H1 (cell line): ENCODE measurements around the gene PARM1. TPM values are rescaled to one million over a fixed set of nuclear protein-coding genes. Genes with fewer than 3 reads are reported as not detected.

Experiments
- CTCF ChIA-PET: fragments of 300-600 bp; sonication (Branson Sonifier 250); formaldehyde crosslinking; loops from one replicate; lab custom pipeline; 2021; ENCODE audit not compliant: partially characterized antibody; lab: Charles Lee
- POLR2A ChIA-PET: fragments of 300-600 bp; sonication (Branson Sonifier 250); formaldehyde crosslinking; loops from one replicate; lab custom pipeline; 2021; ENCODE audit warnings: inconsistent platforms; ENCODE audit not compliant: partially characterized antibody; lab: Charles Lee
- DNase-seq, 2 experiments: peaks; one replicate each; pipeline versions ENCODE4 v3.0.0 to v3.0.0-alpha.2; 2010 to 2022; ENCODE audit warnings: low spot score in 2 of 2, low read depth in 1 of 2, mixed read lengths in 1 of 2
- FAIRE-seq: peaks from 2 replicates; lab custom pipeline; 2011; peaks lifted over from hg19 to GRCh38; lab: Jason Lieb, UNC
- H2AFZ ChIP-seq: 2 replicates; pipeline ENCODE4 v1.8.1; 2012; ENCODE audit warnings: low read length, inconsistent platforms
- H2AK5ac ChIP-seq: 2 replicates; pipeline ENCODE4 v1.6.1; 2013; ENCODE audit warnings: low read depth, low read length
- H2BK120ac ChIP-seq: replicated peaks from 2 replicates; pipeline ENCODE3; 2013; ENCODE audit warnings: low read depth, low read length, inconsistent platforms
- H2BK12ac ChIP-seq: 2 replicates; pipeline ENCODE4 v1.6.1; 2013; ENCODE audit warnings: low read depth, low read length
- H2BK15ac ChIP-seq: 2 replicates; pipeline ENCODE4 v1.6.1; 2013; ENCODE audit warnings: low read length
- H2BK20ac ChIP-seq: 2 replicates; pipeline ENCODE4 v1.6.1; 2013; ENCODE audit warnings: low read length
- H2BK5ac ChIP-seq: 2 replicates; pipeline ENCODE4 v1.6.1; 2013; ENCODE audit warnings: low read depth, low read length
- H3K14ac ChIP-seq: 2 replicates; pipeline ENCODE4 v1.6.1; 2013; ENCODE audit warnings: inconsistent platforms; ENCODE audit not compliant: insufficient read length
- H3K18ac ChIP-seq: 2 replicates; pipeline ENCODE4 v1.6.1; 2013; ENCODE audit warnings: low read length; ENCODE audit errors: extremely low read depth
- H3K23ac ChIP-seq: 2 replicates; pipeline ENCODE4 v1.6.1; 2013; ENCODE audit warnings: inconsistent platforms; ENCODE audit not compliant: insufficient read length
- H3K23me2 ChIP-seq: 2 replicates; pipeline ENCODE4 v1.6.1; 2013; ENCODE audit warnings: low read depth, low read length
- H3K27ac ChIP-seq: 2 replicates; pipeline ENCODE4 v1.6.1; 2011; ENCODE audit warnings: low read depth, low read length, inconsistent platforms
- H3K27me3 ChIP-seq, 4 experiments: replicated peaks in 1 of 4; 1 replicate in 1 of 4; 2 replicates in 3 of 4; pipeline versions ENCODE4 v1.6.1 to v1.8.1; 2011 to 2013; ENCODE audit warnings: low read length in 3 of 4, mild to moderate bottlenecking in 3 of 4, inconsistent platforms in 2 of 4, mixed read lengths in 2 of 4, moderate library complexity in 1 of 4; ENCODE audit not compliant: control insufficient read depth in 3 of 4, insufficient read depth in 3 of 4; ENCODE audit errors: extremely low read depth in 1 of 4
- H3K36me3 ChIP-seq, 4 experiments: 2 replicates each; pipeline versions ENCODE4 v1.6.1 to v1.8.1; 2011 to 2013; ENCODE audit warnings: mild to moderate bottlenecking in 4 of 4, low read length in 3 of 4, moderate library complexity in 2 of 4, control low read depth in 1 of 4, inconsistent platforms in 1 of 4; ENCODE audit not compliant: insufficient read depth in 4 of 4, control insufficient read depth in 2 of 4
- H3K4ac ChIP-seq: replicated peaks from 2 replicates; pipeline ENCODE3; 2013; ENCODE audit warnings: low read length, low read depth, mixed read lengths, inconsistent platforms; ENCODE audit not compliant: insufficient read length
- H3K4me1 ChIP-seq, 4 experiments: replicated peaks in 1 of 4; 1 replicate in 1 of 4; 2 replicates in 3 of 4; pipeline versions ENCODE4 v1.6.1 to v1.8.1; 2011 to 2013; ENCODE audit warnings: low read length in 3 of 4, inconsistent platforms in 2 of 4, mixed read lengths in 1 of 4; ENCODE audit not compliant: insufficient read depth in 4 of 4, control insufficient read depth in 3 of 4
- H3K4me2 ChIP-seq, 2 experiments: 2 replicates each; pipeline versions ENCODE4 v1.6.1 to v1.8.1; 2011 to 2013; ENCODE audit warnings: low read depth in 2 of 2, low read length in 2 of 2, control low read depth in 1 of 2, inconsistent platforms in 1 of 2, mild to moderate bottlenecking in 1 of 2; ENCODE audit not compliant: insufficient read depth in 1 of 2
- H3K4me3 ChIP-seq, 4 experiments: fragments of 200-600, 300-600 bp in 1 of 4; sonication (generic), shearing (Covaris generic), sonication (Bioruptor Twin) in 1 of 4; 2 replicates each; pipeline versions ENCODE4 v1.5.1 to v1.8.1; 2011 to 2016; ENCODE audit warnings: low read length in 4 of 4, low read depth in 3 of 4, control low read depth in 2 of 4, inconsistent platforms in 2 of 4, mild to moderate bottlenecking in 2 of 4, mixed read lengths in 1 of 4, moderate library complexity in 1 of 4; ENCODE audit not compliant: insufficient read depth in 2 of 4; ENCODE audit errors: extremely low read depth in 1 of 4
- H3K56ac ChIP-seq: replicated peaks from 2 replicates; pipeline ENCODE3; 2013; ENCODE audit warnings: low read depth, mild to moderate bottlenecking, mixed read lengths, low read length, inconsistent platforms; ENCODE audit not compliant: insufficient read length
- H3K79me1 ChIP-seq: 2 replicates; pipeline ENCODE4 v1.6.1; 2013; ENCODE audit warnings: low read depth, low read length, control low read depth
- H3K79me2 ChIP-seq, 2 experiments: 2 replicates each; pipeline versions ENCODE4 v1.6.1 to v1.8.1; 2012 to 2013; ENCODE audit warnings: low read length in 2 of 2, mild to moderate bottlenecking in 2 of 2, inconsistent platforms in 1 of 2; ENCODE audit not compliant: insufficient read depth in 2 of 2, control insufficient read depth in 1 of 2
- H3K9ac ChIP-seq, 4 experiments: replicated peaks in 1 of 4; 1 replicate in 1 of 4; 2 replicates in 3 of 4; pipeline versions ENCODE4 v1.6.1 to v1.8.1; 2011 to 2013; ENCODE audit warnings: low read depth in 3 of 4, low read length in 3 of 4, control low read depth in 2 of 4, mild to moderate bottlenecking in 2 of 4, moderate library complexity in 2 of 4, inconsistent platforms in 1 of 4; ENCODE audit errors: extremely low read depth in 1 of 4
- H3K9me3 ChIP-seq, 2 experiments: 2 replicates each; pipeline versions ENCODE4 v1.6.1 to v1.8.1; 2012 to 2013; ENCODE audit warnings: mild to moderate bottlenecking in 2 of 2, moderate library complexity in 2 of 2, control low read depth in 1 of 2, inconsistent platforms in 1 of 2, low read depth in 1 of 2, low read length in 1 of 2, mixed read lengths in 1 of 2; ENCODE audit not compliant: insufficient read depth in 2 of 2
- H4K20me1 ChIP-seq, 2 experiments: replicated peaks in 1 of 2; 2 replicates each; pipeline versions ENCODE3 to v1.8.1; 2011 to 2013; ENCODE audit warnings: inconsistent platforms in 2 of 2, low read length in 2 of 2, mild to moderate bottlenecking in 1 of 2; ENCODE audit not compliant: insufficient read depth in 2 of 2, control insufficient read depth in 1 of 2
- H4K5ac ChIP-seq: 2 replicates; pipeline ENCODE4 v1.6.1; 2013; ENCODE audit warnings: low read length, low read depth, mixed read lengths, inconsistent platforms; ENCODE audit not compliant: insufficient read length
- H4K8ac ChIP-seq: 2 replicates; pipeline ENCODE4 v1.8.0; 2013; ENCODE audit warnings: mild to moderate bottlenecking, moderate library complexity, low read length, inconsistent platforms; ENCODE audit not compliant: insufficient read depth; ENCODE audit errors: extremely low read depth
- H4K91ac ChIP-seq: replicated peaks from 2 replicates; pipeline ENCODE3; 2013; ENCODE audit warnings: low read length, mixed read lengths, inconsistent platforms; ENCODE audit not compliant: insufficient read length
- EP300 ChIP-seq, 2 experiments: IDR thresholded peaks; 1 replicate in 1 of 2; 2 replicates in 1 of 2; pipeline ENCODE4 v1.6.1; 2011 to 2012; ENCODE audit warnings: low read depth in 2 of 2, low read length in 2 of 2, mild to moderate bottlenecking in 2 of 2, borderline replicate concordance in 1 of 2, inconsistent platforms in 1 of 2, moderate library complexity in 1 of 2
- PHF8 ChIP-seq: fragments of 200-600 bp; sonication (generic); conservative IDR thresholded peaks from 2 replicates; pipeline ENCODE4 v1.7.1; 2012; ENCODE audit warnings: low read depth, mild to moderate bottlenecking, inconsistent platforms, low read length, moderate library complexity
- WGBS, 2 experiments: shearing (Covaris generic) in 1 of 2; methylation state at CpG; one replicate each; pipeline versions ENCODE4 v1.1.6 to v1.1.7; 2013 to 2015; ENCODE audit warnings: low lambda C conversion rate in 2 of 2, mixed read lengths in 2 of 2, inconsistent platforms in 1 of 2, low coverage in 1 of 2, missing lambda C conversion rate in 1 of 2; ENCODE audit not compliant: insufficient replicate concordance in 2 of 2, insufficient coverage in 1 of 2, insufficient read length in 1 of 2; ENCODE audit errors: extremely low coverage in 1 of 2, missing lambda C conversion rate in 1 of 2; 5-methylcytosine and 5-hydroxymethylcytosine counted together
- polyA plus RNA-seq, 7 experiments: library from polyadenylated mRNA; depleted of rRNA in 3 of 7; stranded (reverse) in 5 of 7; unstranded in 2 of 7; fragments of >200 nt in 5 of 7; fragments of 200-250 nt in 2 of 7; gene quantifications; 1 replicate in 5 of 7; 2 replicates in 1 of 7; 4 replicates in 1 of 7; pipeline versions ENCODE4 v1.2.1 to v1.2.3, GENCODE V29; 2011 to 2013; ENCODE audit warnings: missing spikeins in 2 of 7, mixed read lengths in 2 of 7
- total RNA-seq: library from RNA; stranded (reverse); fragmentation: NEBNext Ultra II Directional; extraction: Animal tissue kit (Norgen Biotek cat#: 25700); gene quantifications from 2 replicates; pipeline ENCODE4 v1.2.1, GENCODE V29; 2021

PARM1 gene
- total and polyA plus RNA-seq, 2 of the 8 experiments (the other 6 are each of a cell fraction or from before 2014, with no cell fraction given) = 2.0 to 5.3 TPM

DNA sequence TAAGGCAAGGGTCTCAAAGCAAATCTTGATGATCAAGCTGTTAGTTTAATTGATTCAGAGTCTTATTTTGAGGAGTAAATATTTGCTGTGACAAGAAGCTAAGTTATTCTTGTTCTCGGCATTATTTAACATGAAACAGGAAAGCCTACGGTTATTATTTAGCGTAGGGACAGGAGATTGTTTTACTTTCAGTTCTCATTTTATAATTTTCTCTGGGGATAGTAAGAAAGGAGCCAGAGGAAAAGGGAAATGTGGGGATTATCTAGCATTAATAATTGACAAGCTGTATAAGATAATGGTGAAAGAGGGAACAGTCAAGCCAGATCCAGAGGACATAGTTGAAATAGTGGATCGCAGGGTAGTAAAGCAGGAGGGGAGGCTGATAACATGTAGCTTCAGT lies 39.7 kb upstream of the PARM1 start:
- 92% methylated on average over 4 of the region's 4 CpGs; no CpG with 5 or more reads in 1 of the 2 experiments for WGBS, 2 experiments
- Histone ChIP-seq H4K5ac (no peak overlapping the region), H3K4me3 (no peak overlapping the region), H2AK5ac (no peak overlapping the region), H3K9ac (no peak overlapping the region), H3K4me1 (no peaks in the 10 kb centered on the region), H2AFZ (no peak overlapping the region), H3K9me3 (no peaks in the 10 kb centered on the region), H3K4ac (no peak overlapping the region), H3K23me2 (no peaks in the 10 kb centered on the region), H3K4me2 (no peak overlapping the region), H3K27ac (no peak overlapping the region), H4K8ac (no peak overlapping the region), H2BK20ac (no peak overlapping the region), H4K91ac (no peak overlapping the region), H3K14ac (no peak overlapping the region), H3K36me3 (no peaks in the 10 kb centered on the region), H3K27me3 (peaks cover 0 to 1% (median 0%) of the 10 kb centered on the region in 4 experiments; a peak in 1 of 7 replicates), H3K23ac (no peak overlapping the region), H3K79me1 (no peaks in the 10 kb centered on the region), H2BK12ac (no peak overlapping the region), H3K79me2 (no peaks in the 10 kb centered on the region), H2BK5ac (no peak overlapping the region), H2BK15ac (no peak overlapping the region), H2BK120ac (no peak overlapping the region), H4K20me1 (no peaks in the 10 kb centered on the region), H3K56ac (no peak overlapping the region), H3K18ac (no peak overlapping the region)
- no peak for FAIRE-seq
- POLR2A ChIA-PET = no interaction called here
- no peak for DNase-seq
- CTCF ChIA-PET = interaction anchor here (1.0 to 1.6 kb wide), 2 partner anchors 14 to 18 kb away, joined by 5 read pairs; no protein-coding TSS in a partner anchor
- TF ChIP-seq EP300 (IDR thresholded peaks at IDR 0.05; ENCODE audit: borderline replicate concordance in 1 of 2, low read depth in 2 of 2, low read length in 2 of 2) = no peak
- no peak for TF ChIP-seq PHF8
